ENCODE results near the gene CTCF.

CTCF gene

GRCh38 chr16:67651039-67651438 lies 88.7 kb downstream of the CTCF start:
- no peak overlapping the region for H2BK12ac ChIP-seq (ENCODE audit: low read length in 2 of 2)
- no peak overlapping the region for H3K9ac ChIP-seq (ENCODE audit: low read length)
- no peak overlapping the region for H3K27ac ChIP-seq (ENCODE audit: low read length, poor library complexity, severe bottlenecking)
- H3K23ac ChIP-seq (ENCODE audit: low read length in 2 of 2): no peak overlapping the region
- no peak overlapping the region for H2BK5ac ChIP-seq (ENCODE audit: low read depth, low read length, poor library complexity, severe bottlenecking)
- H2AK5ac ChIP-seq (ENCODE audit: low read length, severe bottlenecking): no peak overlapping the region
- H3K79me1 ChIP-seq (replicated peaks; ENCODE audit: low read length, poor library complexity, severe bottlenecking): no peaks in the 10 kb centered on the region
- no peak overlapping the region for H2BK120ac ChIP-seq (ENCODE audit: low read depth, low read length)
- no peak overlapping the region for H3K4me2 ChIP-seq (ENCODE audit: low read length, poor library complexity, severe bottlenecking)
- no peak overlapping the region for H3K4me3 ChIP-seq (ENCODE audit: insufficient read depth in 1 of 2, low read depth in 1 of 2, low read length in 2 of 2)
- H3K36me3 ChIP-seq (ENCODE audit: control insufficient read depth in 1 of 2, insufficient read depth in 2 of 2, low read depth in 1 of 2, low read length in 2 of 2): no peaks in the 10 kb centered on the region
- H3K4me1 ChIP-seq (ENCODE audit: control insufficient read depth, insufficient read depth, low read depth, low read length): peaks cover 12% of the 10 kb centered on the region
- H3K9me3 ChIP-seq (ENCODE audit: control insufficient read depth, low read length): no peaks in the 10 kb centered on the region
- no peak for DNase-seq
- no peak overlapping the region for H3K14ac ChIP-seq (ENCODE audit: low read length in 2 of 2)
- H3K4ac ChIP-seq (ENCODE audit: low read depth in 1 of 2, low read length in 2 of 2): no peak overlapping the region
- H3K18ac ChIP-seq (ENCODE audit: low read depth in 1 of 2, low read length in 2 of 2): no peak overlapping the region
- no peak overlapping the region for H2AFZ ChIP-seq (ENCODE audit: low read depth, low read length)
- H3K27me3 ChIP-seq (ENCODE audit: control insufficient read depth in 1 of 2, insufficient read depth in 1 of 2, low read length in 2 of 2): peaks cover 43 to 75% of the 10 kb centered on the region in 2 experiments
- H2BK15ac ChIP-seq (ENCODE audit: low read depth, poor library complexity, severe bottlenecking): no peak overlapping the region
- no peak overlapping the region for H4K8ac ChIP-seq (ENCODE audit: low read length)
- WGBS: 95% methylated on average over 7 of the region's 7 CpGs
- H4K91ac ChIP-seq (ENCODE audit: low read length): no peak overlapping the region

DNA sequence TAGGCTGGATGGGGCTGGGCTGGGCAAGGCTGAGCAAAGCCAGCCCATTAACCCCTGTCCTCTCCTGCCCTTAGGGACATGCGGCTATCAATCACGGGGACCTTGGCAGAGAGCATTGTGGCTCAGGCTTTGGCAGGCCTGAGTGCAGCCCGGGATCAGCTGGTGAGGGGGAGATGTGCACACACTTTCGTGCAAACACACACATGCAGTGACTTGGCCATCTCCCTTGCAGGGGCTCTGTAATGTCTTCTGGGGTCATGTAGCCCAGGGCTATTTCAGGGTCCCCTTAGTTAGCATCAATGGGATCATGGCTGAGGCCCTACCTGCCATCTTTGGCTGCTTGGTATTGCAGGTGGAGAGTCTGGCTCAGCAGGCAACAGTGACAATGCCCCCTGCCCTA lies 89.5 kb downstream of the CTCF start:
- 94% methylated on average over 4 of the region's 4 CpGs for WGBS
- H4K91ac ChIP-seq (ENCODE audit: low read length): no peak overlapping the region
- no peak overlapping the region for H3K4ac ChIP-seq (ENCODE audit: low read depth in 1 of 2, low read length in 2 of 2)
- no peaks in the 10 kb centered on the region for H3K9me3 ChIP-seq (ENCODE audit: control insufficient read depth, low read length)
- H3K14ac ChIP-seq (ENCODE audit: low read length in 2 of 2): no peak overlapping the region
- H2AK5ac ChIP-seq (ENCODE audit: low read length, severe bottlenecking): no peak overlapping the region
- no peak overlapping the region for H2BK15ac ChIP-seq (ENCODE audit: low read depth, poor library complexity, severe bottlenecking)
- no peak overlapping the region for H3K27ac ChIP-seq (ENCODE audit: low read length, poor library complexity, severe bottlenecking)
- peaks cover 0 to 2% of the 10 kb centered on the region in 2 experiments for H3K36me3 ChIP-seq (ENCODE audit: control insufficient read depth in 1 of 2, insufficient read depth in 2 of 2, low read depth in 1 of 2, low read length in 2 of 2)
- no peak overlapping the region for H3K18ac ChIP-seq (ENCODE audit: low read depth in 1 of 2, low read length in 2 of 2)
- H3K23ac ChIP-seq (ENCODE audit: low read length in 2 of 2): no peak overlapping the region
- H3K4me1 ChIP-seq (ENCODE audit: control insufficient read depth, insufficient read depth, low read depth, low read length): peaks cover 12% of the 10 kb centered on the region
- H2BK120ac ChIP-seq (ENCODE audit: low read depth, low read length): no peak overlapping the region
- no peak for DNase-seq
- H2AFZ ChIP-seq (ENCODE audit: low read depth, low read length): no peak overlapping the region
- H2BK5ac ChIP-seq (ENCODE audit: low read depth, low read length, poor library complexity, severe bottlenecking): no peak overlapping the region
- H2BK12ac ChIP-seq (ENCODE audit: low read length in 2 of 2): no peak overlapping the region
- H3K27me3 ChIP-seq (ENCODE audit: control insufficient read depth in 1 of 2, insufficient read depth in 1 of 2, low read length in 2 of 2): peaks cover 43 to 67% of the 10 kb centered on the region in 2 experiments
- no peak overlapping the region for H3K9ac ChIP-seq (ENCODE audit: low read length)
- no peak overlapping the region for H3K4me3 ChIP-seq (ENCODE audit: insufficient read depth in 1 of 2, low read depth in 1 of 2, low read length in 2 of 2)
- H4K8ac ChIP-seq (ENCODE audit: low read length): no peak overlapping the region
- no peak overlapping the region for H3K4me2 ChIP-seq (ENCODE audit: low read length, poor library complexity, severe bottlenecking)
- H3K79me1 ChIP-seq (replicated peaks; ENCODE audit: low read length, poor library complexity, severe bottlenecking): no peaks in the 10 kb centered on the region

DNA sequence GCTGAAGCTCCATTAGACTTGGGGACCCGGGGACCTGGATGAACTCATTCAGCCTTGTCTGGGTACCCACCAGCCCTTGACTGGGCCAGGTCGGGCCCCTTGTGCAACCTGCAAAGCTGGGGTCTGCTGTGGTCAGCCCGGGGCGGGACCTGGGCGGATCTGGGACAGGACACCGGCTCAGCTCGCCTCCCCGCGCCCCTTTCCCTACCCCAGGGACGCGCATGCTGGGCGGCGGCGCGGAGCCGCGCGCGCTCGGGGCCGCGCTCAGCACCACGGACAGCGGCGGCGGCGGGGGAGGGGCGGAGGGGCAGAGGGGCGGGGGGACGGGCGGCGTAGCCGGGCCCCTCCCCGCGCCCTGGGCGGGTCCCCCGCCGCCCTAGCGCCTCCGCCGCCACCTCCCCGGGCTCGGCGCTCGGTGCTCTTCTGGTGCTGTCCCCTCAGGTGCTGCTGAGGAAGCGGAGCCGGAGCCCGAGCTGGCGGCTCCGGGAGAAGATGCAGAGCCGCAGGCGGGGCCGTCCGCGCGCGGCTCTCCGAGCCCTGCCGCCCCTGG lies 90.3 kb downstream of the CTCF start:
- Histone ChIP-seq H2BK120ac (ENCODE audit: low read depth, low read length) (no peak overlapping the region), H3K18ac (ENCODE audit: low read depth in 1 of 2, low read length in 2 of 2) (no peak overlapping the region), H3K4me1 (ENCODE audit: control insufficient read depth, insufficient read depth, low read depth, low read length) (peaks cover 12% of the 10 kb centered on the region), H2BK15ac (ENCODE audit: low read depth, poor library complexity, severe bottlenecking) (no peak overlapping the region), H3K27ac (ENCODE audit: low read length, poor library complexity, severe bottlenecking) (no peak overlapping the region), H3K14ac (ENCODE audit: low read length in 2 of 2) (no peak overlapping the region), H3K9ac (ENCODE audit: low read length) (no peak overlapping the region), H3K36me3 (ENCODE audit: control insufficient read depth in 1 of 2, insufficient read depth in 2 of 2, low read depth in 1 of 2, low read length in 2 of 2) (peaks cover 0 to 10% of the 10 kb centered on the region in 2 experiments), H2AFZ (ENCODE audit: low read depth, low read length) (no peak overlapping the region), H2BK5ac (ENCODE audit: low read depth, low read length, poor library complexity, severe bottlenecking) (no peak overlapping the region), H2BK12ac (ENCODE audit: low read length in 2 of 2) (no peak overlapping the region), H3K79me1 (replicated peaks; ENCODE audit: low read length, poor library complexity, severe bottlenecking) (no peaks in the 10 kb centered on the region), H3K27me3 (ENCODE audit: control insufficient read depth in 1 of 2, insufficient read depth in 1 of 2, low read length in 2 of 2) (peaks cover 43 to 60% of the 10 kb centered on the region in 2 experiments), H3K4me2 (ENCODE audit: low read length, poor library complexity, severe bottlenecking) (peak overlapping the region; percentile 85), H4K91ac (ENCODE audit: low read length) (no peak overlapping the region), H3K4ac (ENCODE audit: low read depth in 1 of 2, low read length in 2 of 2) (no peak overlapping the region), H3K4me3 (ENCODE audit: insufficient read depth in 1 of 2, low read depth in 1 of 2, low read length in 2 of 2) (peak overlapping the region; percentile 31 to 77), H3K9me3 (ENCODE audit: control insufficient read depth, low read length) (no peaks in the 10 kb centered on the region), H2AK5ac (ENCODE audit: low read length, severe bottlenecking) (no peak overlapping the region), H4K8ac (ENCODE audit: low read length) (no peak overlapping the region), H3K23ac (ENCODE audit: low read length in 2 of 2) (no peak overlapping the region)
- no peak for DNase-seq
- WGBS: 14% methylated on average over 7 of the region's 59 CpGs

- Histone ChIP-seq H3K9ac (ENCODE audit: low read length) (no peak overlapping the region), H3K4ac (ENCODE audit: low read depth in 1 of 2, low read length in 2 of 2) (no peak overlapping the region), H2BK12ac (ENCODE audit: low read length in 2 of 2) (no peak overlapping the region), H2AFZ (ENCODE audit: low read depth, low read length) (no peak overlapping the region), H3K4me3 (ENCODE audit: insufficient read depth in 1 of 2, low read depth in 1 of 2, low read length in 2 of 2) (peak overlapping the region; percentile 31 to 77), H4K8ac (ENCODE audit: low read length) (no peak overlapping the region), H2AK5ac (ENCODE audit: low read length, severe bottlenecking) (no peak overlapping the region), H3K27me3 (ENCODE audit: control insufficient read depth in 1 of 2, insufficient read depth in 1 of 2, low read length in 2 of 2) (peaks cover 43 to 54% of the 10 kb centered on the region in 2 experiments), H3K14ac (ENCODE audit: low read length in 2 of 2) (no peak overlapping the region), H2BK5ac (ENCODE audit: low read depth, low read length, poor library complexity, severe bottlenecking) (no peak overlapping the region), H3K4me2 (ENCODE audit: low read length, poor library complexity, severe bottlenecking) (peak overlapping the region; percentile 85), H3K18ac (ENCODE audit: low read depth in 1 of 2, low read length in 2 of 2) (peak overlapping the region in 1 of 2 experiments; percentile 28), H3K36me3 (ENCODE audit: control insufficient read depth in 1 of 2, insufficient read depth in 2 of 2, low read depth in 1 of 2, low read length in 2 of 2) (peaks cover 0 to 16% of the 10 kb centered on the region in 2 experiments), H2BK120ac (ENCODE audit: low read depth, low read length) (no peak overlapping the region), H3K79me1 (replicated peaks; ENCODE audit: low read length, poor library complexity, severe bottlenecking) (no peaks in the 10 kb centered on the region), H3K9me3 (ENCODE audit: control insufficient read depth, low read length) (no peaks in the 10 kb centered on the region), H2BK15ac (ENCODE audit: low read depth, poor library complexity, severe bottlenecking) (no peak overlapping the region), H3K27ac (ENCODE audit: low read length, poor library complexity, severe bottlenecking) (no peak overlapping the region), H4K91ac (ENCODE audit: low read length) (no peak overlapping the region), H3K23ac (ENCODE audit: low read length in 2 of 2) (no peak overlapping the region), H3K4me1 (ENCODE audit: control insufficient read depth, insufficient read depth, low read depth, low read length) (peaks cover 12% of the 10 kb centered on the region)
- under 1% methylated on average over 46 of the region's 68 CpGs for WGBS
- peak; percentile 45 for DNase-seq
Observed at GRCh38 chr16:67653128-67653788, 90.9 kb downstream of the CTCF start.

Data from mesenchymal stem cell (in vitro differentiated cells and primary cell).